ENCODE data around the gene SREBF1. TPM values are rescaled to one million over a fixed set of nuclear protein-coding genes. Genes with fewer than 3 reads are reported as not detected.

SREBF1 gene
- total RNA-seq, 1 experiment from 2014 or later = 298 TPM

DNA sequence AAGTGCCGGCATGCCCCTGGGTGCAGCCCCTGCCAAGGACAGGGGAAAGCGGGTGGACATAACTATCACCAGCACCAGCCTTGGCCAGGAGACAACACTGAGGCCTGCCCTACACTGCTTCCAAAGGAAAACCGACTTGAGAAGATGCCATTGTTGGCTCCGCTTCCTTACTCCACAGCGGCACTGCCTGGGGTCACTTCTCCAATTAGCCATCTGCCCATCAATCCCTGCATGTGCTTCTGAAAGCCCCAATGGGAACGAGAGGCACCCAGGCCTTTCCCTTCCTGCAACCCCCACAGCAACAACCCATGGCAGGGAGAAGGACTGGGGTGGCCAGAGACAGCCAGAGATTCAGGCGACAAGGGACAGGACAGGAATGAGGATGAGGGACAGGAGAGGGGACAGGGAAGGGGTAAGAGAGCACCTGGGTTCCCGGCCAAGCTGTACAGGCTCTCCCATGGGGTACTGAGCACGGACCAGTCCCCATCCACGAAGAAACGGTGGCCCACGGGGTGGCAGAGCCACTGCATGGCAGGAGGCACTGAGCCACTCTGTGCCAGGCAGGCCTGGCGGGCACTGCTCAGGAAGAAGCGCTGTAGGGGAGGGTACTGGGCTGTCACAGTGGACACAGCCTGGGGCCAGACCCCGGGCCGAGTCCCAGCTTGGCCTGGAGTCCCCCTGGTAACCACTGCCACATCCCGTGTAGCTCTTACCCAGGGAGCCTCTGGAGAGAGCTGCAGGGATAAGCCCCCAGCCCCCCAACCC is 21.2 kb downstream of the SREBF1 start:
- Histone ChIP-seq H3K9me3 (ENCODE audit: control insufficient read depth in 1 of 2, insufficient read depth in 1 of 2, low read depth in 1 of 2, low read length in 2 of 2) (no peaks in the 10 kb centered on the region), H3K27ac (ENCODE audit: low read depth, low read length) (peak overlapping the region; percentile 48), H4K20me1 (ENCODE audit: insufficient read depth) (no peaks in the 10 kb centered on the region; the same call in 1 of the 2 replicates), H3K79me2 (ENCODE audit: insufficient read depth, low read length) (peaks cover 43% of the 10 kb centered on the region), H3K27me3 (ENCODE audit: insufficient read depth, low read length) (no peaks in the 10 kb centered on the region), H3K4me1 (ENCODE audit: control insufficient read depth in 1 of 2, insufficient read depth in 2 of 2, low read length in 2 of 2) (peaks cover 33 to 40% of the 10 kb centered on the region in 2 experiments), H3K4me2 (ENCODE audit: low read length) (no peak overlapping the region), H3K9ac (ENCODE audit: low read length) (no peak overlapping the region), H3K4me3 (replicated peaks in 1 of 2; ENCODE audit: low read depth in 1 of 2, low read length in 2 of 2) (no peak overlapping the region), H2AFZ (ENCODE audit: low read depth, low read length, poor library complexity, severe bottlenecking) (no peak overlapping the region), H3K36me3 (ENCODE audit: control insufficient read depth in 1 of 2, insufficient read depth in 2 of 2, low read length in 2 of 2) (peaks cover 30 to 74% of the 10 kb centered on the region in 2 experiments), H3K9me2 (ENCODE audit: insufficient read depth) (no peaks in the 10 kb centered on the region)
- intact Hi-C loops (cut with micrococcal nuclease) = no loop called here
- POLR2A ChIA-PET = no interaction called here
- BruUV-seq (replicated peaks) = no TSS peak
- TF ChIP-seq POLR2AphosphoS5 (IDR thresholded peaks at IDR 0.05; ENCODE audit: low read depth, low read length) = no peak
- TF ChIP-seq ZFX (IDR thresholded peaks at IDR 0.05) = no peak
- no peak for TF ChIP-seq FOSL1 (IDR thresholded peaks at IDR 0.05; ENCODE audit: low read depth)
- no peak for TF ChIP-seq EZH2phosphoT487 (IDR thresholded peaks at IDR 0.05; ENCODE audit: borderline replicate concordance)
- TF ChIP-seq POLR2A (IDR thresholded peaks at IDR 0.05; ENCODE audit: borderline replicate concordance, extremely low read depth, insufficient read depth, insufficient read length) = no peak
- DNase-seq (ENCODE audit: low read depth, low spot score) = no peak
- RAD21 ChIA-PET (ENCODE audit: low non-redundant PET in 1 of 2, low total read pairs in 2 of 2, uncharacterized antibody in 2 of 2, unreplicated experiment in 2 of 2) = no interaction called here
- ATAC-seq = no peak
- CTCF ChIA-PET = no interaction called here

DNA sequence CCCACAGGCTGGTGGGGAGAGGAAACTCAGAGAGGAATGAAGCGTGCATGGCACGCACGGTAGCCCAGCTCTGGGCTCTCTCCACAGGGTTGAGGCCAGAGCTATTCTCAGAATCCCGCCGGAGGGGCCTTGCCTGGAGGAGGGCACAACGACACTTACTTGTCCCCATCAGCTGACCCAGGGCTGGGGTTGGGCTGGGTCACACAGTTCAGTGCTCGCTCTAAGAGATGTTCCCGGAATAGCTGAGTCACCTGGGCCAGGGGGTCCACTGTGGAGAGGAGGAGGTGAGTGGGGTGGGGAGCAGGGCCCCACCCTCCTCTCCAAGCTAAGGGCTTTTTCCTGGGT is 21.8 kb downstream of the SREBF1 start:
- H3K4me1 ChIP-seq (ENCODE audit: control insufficient read depth in 1 of 2, insufficient read depth in 2 of 2, low read length in 2 of 2) = peaks cover 28 to 34% of the 10 kb centered on the region in 2 experiments
- H3K27me3 ChIP-seq (ENCODE audit: insufficient read depth, low read length) = no peaks in the 10 kb centered on the region
- no peaks in the 10 kb centered on the region for H3K9me2 ChIP-seq (ENCODE audit: insufficient read depth)
- no peak for ATAC-seq
- peaks cover 30 to 74% of the 10 kb centered on the region in 2 experiments for H3K36me3 ChIP-seq (ENCODE audit: control insufficient read depth in 1 of 2, insufficient read depth in 2 of 2, low read length in 2 of 2)
- no peak for DNase-seq (ENCODE audit: low read depth, low spot score)
- ChIA-PET CTCF (no interaction called here), POLR2A (no interaction called here), RAD21 (ENCODE audit: low non-redundant PET in 1 of 2, low total read pairs in 2 of 2, uncharacterized antibody in 2 of 2, unreplicated experiment in 2 of 2) (no interaction called here)
- H3K9me3 ChIP-seq (ENCODE audit: control insufficient read depth in 1 of 2, insufficient read depth in 1 of 2, low read depth in 1 of 2, low read length in 2 of 2) = no peaks in the 10 kb centered on the region
- H3K27ac ChIP-seq (ENCODE audit: low read depth, low read length) = peak overlapping the region; percentile 48
- TF ChIP-seq POLR2AphosphoS5 (IDR thresholded peaks at IDR 0.05; ENCODE audit: low read depth, low read length) = peak; percentile 20; the same call in 1 of the 2 replicates
- TF ChIP-seq RAD21 (IDR thresholded peaks at IDR 0.05; ENCODE audit: low read depth) = no peak
- no peak for TF ChIP-seq YY1 (IDR thresholded peaks at IDR 0.05; ENCODE audit: extremely low read depth, insufficient replicate concordance, low read depth, low read length)
- TF ChIP-seq, protein P1, sequence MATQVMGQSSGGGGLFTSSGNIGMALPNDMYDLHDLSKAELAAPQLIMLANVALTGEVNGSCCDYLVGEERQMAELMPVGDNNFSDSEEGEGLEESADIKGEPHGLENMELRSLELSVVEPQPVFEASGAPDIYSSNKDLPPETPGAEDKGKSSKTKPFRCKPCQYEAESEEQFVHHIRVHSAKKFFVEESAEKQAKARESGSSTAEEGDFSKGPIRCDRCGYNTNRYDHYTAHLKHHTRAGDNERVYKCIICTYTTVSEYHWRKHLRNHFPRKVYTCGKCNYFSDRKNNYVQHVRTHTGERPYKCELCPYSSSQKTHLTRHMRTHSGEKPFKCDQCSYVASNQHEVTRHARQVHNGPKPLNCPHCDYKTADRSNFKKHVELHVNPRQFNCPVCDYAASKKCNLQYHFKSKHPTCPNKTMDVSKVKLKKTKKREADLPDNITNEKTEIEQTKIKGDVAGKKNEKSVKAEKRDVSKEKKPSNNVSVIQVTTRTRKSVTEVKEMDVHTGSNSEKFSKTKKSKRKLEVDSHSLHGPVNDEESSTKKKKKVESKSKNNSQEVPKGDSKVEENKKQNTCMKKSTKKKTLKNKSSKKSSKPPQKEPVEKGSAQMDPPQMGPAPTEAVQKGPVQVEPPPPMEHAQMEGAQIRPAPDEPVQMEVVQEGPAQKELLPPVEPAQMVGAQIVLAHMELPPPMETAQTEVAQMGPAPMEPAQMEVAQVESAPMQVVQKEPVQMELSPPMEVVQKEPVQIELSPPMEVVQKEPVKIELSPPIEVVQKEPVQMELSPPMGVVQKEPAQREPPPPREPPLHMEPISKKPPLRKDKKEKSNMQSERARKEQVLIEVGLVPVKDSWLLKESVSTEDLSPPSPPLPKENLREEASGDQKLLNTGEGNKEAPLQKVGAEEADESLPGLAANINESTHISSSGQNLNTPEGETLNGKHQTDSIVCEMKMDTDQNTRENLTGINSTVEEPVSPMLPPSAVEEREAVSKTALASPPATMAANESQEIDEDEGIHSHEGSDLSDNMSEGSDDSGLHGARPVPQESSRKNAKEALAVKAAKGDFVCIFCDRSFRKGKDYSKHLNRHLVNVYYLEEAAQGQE (IDR thresholded peaks at IDR 0.05; ENCODE audit: low read depth) = no peak
- no TSS peak for BruUV-seq (replicated peaks)
- H4K20me1 ChIP-seq (ENCODE audit: insufficient read depth) = no peaks in the 10 kb centered on the region
- no peak overlapping the region for H3K4me2 ChIP-seq (ENCODE audit: low read length)
- H3K9ac ChIP-seq (ENCODE audit: low read length) = no peak overlapping the region
- intact Hi-C loops (cut with micrococcal nuclease) = no loop called here
- peaks cover 38% of the 10 kb centered on the region for H3K79me2 ChIP-seq (ENCODE audit: insufficient read depth, low read length)
- H2AFZ ChIP-seq (ENCODE audit: low read depth, low read length, poor library complexity, severe bottlenecking) = no peak overlapping the region
- H3K4me3 ChIP-seq (replicated peaks in 1 of 2; ENCODE audit: low read depth in 1 of 2, low read length in 2 of 2) = no peak overlapping the region

Data from HCT116 (cell line).